Stimulated activated naive CD8-positive, alpha-beta T cell treated with anti-CD3 and anti-CD28 coated beads, Interleukin-15, Interleukin-2, amounts not matched to agents 100 U/mL and 50 U/mL, for 24 hours (primary cell): ENCODE results near the gene AMBP.
"Not testable (repeated sequence)": the region's sequence is repeated elsewhere in the genome, so short reads cannot be mapped to it uniquely, and the experiment has no call there.

ENCODE experiments used
- ATAC-seq: fragments of 150-1000 bp; cut with Tn5 transposase; one replicate; pipeline ENCODE4 v1.10.0; 2021
- DNase-seq: peaks from one replicate; pipeline ENCODE4 v3.0.0; 2021

Gene AMBP

DNA sequence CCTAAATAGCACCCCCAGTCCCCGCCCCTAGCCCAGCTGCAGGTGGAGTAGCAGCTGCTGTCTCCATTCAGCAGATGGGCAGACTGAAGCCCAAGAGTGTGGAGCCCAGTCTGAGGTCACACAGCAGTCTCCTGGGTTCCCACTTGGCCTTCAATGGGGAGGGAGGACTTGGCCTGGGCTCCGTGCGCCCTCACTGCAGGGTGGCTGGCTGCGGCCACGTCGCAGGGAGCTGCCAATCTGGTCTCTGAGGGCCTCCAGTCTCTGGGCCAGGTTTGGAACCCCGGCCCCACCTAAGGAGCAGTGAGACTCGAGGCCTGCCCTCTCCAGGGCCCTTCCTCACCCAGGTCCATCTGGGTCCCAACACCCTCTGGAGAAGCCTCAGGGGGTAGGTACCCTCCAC, 13.6 kb upstream of the AMBP start:
- ATAC-seq (no peak), DNase-seq (no peak)

DNA sequence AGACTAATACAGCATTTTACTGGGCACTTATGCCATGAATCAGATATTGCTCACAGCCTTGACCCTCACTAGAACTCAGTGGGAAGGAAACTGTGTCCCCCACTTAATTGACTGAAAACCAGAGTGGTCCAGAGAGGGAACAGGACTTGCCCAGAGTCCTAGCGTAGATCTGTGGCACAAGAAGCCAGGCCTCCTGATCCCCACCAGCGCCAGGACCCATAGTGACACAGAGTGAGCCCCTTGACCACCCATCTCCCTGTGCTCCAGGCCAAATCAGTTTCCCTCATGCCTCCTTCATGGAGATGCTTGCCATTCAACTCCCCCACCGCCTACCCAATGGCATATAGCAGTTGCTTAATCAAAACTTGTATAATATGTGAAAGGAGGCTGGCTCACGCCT, 12.7 kb upstream of the AMBP start:
- ATAC-seq (no peak), DNase-seq (no peak)

DNA sequence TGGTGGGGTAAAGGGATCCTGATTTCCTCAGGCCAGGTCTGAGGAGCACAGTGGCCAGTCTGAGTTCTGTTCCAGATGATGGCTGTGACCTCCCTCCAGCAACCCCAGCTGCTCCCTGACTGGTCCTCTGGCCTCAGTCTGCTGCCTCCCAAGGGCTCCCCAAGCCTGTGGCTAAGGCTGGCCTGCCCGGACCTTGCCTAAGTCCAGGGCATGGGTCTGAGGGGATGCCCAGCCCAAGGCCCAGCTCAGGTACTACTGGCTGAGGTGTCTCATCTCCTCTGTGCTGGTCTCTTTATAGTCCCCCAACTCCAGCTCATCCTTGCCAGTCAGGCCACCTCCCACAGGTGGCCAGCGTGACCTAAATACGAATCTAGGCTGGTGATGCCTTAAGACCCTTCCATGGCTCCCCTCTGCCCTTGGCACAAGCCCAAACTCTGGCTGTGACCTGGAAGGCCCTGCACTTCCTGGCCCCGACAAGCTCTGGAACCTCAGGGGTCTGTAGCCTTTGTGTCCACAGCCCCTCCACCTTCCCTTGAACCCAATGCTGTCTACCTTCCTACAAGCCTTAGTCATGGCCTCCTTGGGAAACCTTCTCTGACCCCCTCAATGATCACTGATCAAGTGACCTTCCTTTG, 11.2 kb upstream of the AMBP start:
- ATAC-seq (no peak), DNase-seq (no peak)

DNA sequence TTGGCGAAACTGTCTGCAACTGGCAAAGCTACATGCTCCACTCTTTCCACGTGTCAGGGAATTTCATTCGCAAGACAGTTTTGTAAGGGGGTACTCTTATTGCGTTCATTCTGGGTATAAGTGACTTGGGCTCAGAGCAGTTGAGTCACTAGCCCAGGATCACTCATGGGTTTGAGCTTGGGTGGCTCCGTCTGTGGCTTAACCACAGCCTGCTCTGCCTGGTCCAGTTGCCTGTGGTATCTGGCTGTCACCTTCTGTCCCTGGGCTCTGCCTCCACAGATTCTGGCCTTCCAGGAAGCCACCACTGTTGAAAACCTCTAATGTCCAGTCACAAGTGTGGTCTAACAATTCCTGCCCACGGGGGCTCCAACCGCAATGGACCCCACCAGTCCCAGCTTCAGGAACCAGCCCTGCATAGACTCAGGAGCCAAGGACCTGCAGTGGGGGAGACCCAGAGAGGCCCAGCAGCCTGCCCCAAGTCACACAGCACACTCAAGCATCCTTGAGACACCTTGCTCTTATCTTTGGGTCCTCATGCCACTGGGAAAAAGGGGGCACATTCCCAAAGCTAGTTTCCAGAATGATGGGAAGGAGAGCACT, 10.6 kb upstream of the AMBP start:
- no peak for ATAC-seq
- no peak for DNase-seq

- ATAC-seq = no peak
Measured at GRCh38 chr9:114087721-114088120, 9.6 kb upstream of the AMBP start.

DNA sequence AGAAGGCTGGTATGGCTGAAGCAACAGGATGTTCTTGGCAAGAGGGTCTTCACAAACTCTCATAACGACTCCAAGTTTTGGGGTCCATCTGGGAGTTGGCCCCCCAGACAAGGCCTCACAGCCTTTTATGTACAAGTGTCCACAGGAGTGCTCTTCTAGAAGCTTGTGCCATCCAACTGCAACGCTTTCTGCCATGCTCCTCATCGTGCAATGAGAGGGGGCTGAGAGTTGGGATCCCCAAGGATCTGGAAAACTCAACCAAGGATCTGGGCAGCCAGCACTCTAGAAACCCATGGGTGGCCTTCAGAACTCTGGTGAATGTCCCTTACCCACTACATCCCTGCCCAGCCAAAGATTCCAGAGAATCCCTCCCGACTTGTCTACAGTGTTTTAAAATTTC, 8.5 kb upstream of the AMBP start:
- DNase-seq (no peak), ATAC-seq (no peak)

More at GRCh38 chr9:114087721-114088120, 9.6 kb upstream of the AMBP start:
- DNase-seq = no peak

DNA sequence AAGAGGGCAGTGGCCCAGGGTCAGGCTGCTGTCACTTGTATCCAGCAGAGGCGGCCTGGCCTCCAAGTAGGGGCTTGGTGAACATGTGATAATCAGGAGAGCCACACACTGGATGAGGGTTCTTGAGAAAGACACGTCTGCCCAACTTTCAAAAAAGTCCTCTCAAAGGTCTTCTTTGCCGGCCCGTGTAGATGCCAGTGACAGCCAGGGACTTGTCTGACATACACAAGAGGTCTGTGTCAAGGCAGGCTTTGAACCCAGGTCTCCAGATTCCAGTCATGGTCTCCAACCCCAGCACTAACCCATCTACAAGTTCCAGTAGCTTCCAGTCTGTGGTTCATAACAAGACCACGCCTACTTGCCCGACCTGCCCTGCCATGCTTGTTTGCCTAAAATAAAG, 7.9 kb upstream of the AMBP start:
- no peak for DNase-seq
- ATAC-seq = no peak

DNA sequence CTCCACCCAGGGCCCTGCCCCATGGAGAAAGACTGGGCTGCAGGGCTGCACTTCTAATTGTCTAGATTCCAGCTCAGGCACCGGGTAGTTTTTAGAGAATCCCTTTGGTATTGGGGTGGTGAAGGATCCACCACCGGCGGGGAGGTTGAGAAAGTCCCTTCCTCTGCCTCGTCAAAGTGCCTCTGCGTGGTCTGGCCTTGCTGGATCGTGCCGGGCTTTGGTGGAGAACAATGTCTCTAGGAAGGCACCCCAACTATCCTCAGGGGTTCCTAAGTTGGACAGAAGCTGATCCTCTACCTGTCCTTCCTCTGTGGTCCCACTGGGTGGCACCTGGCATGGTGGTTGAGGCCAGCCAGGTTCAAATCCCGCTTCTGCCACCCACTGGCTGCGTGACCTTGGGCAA, 7.3 kb upstream of the AMBP start:
- no peak for ATAC-seq
- no peak for DNase-seq

DNA sequence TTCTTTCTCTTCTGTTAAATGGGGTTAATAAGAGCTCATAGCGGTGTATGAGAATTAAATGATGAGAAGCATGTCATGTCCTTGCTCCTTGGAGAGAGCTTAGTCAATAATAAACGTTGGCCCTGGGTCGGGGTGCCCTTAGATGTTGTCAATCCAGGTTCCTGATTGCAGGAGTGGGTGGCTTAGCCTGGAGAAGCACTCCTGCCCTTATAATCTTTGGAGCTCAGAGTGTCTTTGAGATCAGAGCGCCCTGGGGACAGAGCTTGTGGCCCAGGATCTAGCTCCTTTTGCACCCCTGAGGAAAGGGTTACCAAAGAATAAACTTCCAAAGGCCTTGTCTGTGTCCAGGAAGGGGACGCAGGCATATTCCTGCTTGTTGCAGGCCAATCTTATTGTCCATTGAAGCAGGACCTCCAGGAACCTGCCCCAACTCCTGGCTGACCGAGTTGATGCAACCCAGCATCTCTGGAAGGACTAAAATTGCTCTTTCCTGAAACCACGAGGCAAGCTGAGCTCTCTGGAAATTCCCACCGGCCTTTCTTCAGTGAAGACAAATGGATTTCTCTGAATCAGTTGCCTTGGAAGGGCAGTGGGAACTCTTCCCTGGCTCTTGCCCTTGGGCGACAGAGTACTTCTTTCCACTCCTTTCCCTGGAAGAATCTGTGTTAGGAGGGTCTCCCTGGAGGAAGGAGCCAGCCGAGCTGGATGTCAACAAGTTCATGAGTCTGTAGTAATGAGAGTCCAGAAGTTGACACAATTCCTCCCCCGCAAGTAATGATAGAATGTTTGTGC, 6.4 kb upstream of the AMBP start:
- no peak for DNase-seq
- no peak for ATAC-seq

DNA sequence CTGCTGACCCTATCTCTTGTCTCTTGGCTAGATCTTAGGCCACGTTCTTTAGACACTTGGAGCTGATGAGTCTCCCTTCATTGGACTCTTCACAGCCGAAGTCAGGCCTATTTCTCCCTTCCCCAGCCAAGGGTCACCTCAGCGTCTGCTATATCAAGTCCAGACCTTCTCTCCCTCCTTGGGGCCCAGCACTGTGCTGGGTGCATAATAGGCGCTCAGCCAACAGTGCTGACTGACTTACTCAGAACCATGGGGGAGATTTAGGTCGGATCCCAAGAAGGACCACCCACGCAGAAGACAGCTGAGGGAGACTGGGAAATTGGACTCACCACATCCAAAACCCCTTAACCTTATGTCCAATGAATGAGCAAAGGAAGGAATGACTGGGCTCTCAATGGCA, 5.6 kb upstream of the AMBP start:
- DNase-seq (no peak), ATAC-seq (no peak)

DNA sequence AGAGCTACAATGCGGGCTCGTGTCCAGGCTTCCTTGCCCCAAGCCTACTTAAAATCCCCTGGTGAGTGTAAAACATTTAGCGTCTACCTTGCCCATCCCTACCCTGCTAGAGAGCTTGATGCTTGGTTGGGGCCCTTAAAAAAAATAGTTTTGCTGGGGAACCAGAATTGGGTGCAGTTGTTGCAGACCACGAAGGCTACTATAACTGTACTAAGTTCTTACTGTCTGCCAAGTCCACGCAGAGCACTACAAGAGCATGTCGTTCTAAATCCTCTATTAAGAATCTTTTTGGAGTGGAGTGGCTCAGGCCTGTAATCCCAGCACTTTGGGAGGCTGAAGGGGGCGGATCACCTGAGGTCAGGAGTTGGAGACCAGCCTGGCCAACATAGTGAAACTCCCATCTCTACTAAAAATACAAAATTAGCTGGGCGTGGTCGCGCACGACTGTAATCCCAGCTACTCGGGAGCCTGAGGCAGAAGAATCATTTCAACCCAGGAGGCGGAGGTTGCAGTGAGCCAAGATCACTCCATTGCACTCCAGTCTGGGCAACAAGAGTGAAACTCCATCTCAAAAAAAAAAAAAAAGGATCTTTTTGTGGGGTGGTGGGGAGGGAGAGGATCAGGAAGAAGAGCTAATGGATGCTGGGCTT, 4.8 kb upstream of the AMBP start:
- not testable (repeated sequence) for ATAC-seq, DNase-seq

GRCh38 chr9:114082017-114082762, 4.1 kb upstream of the AMBP start:
- ATAC-seq = peak; percentile 71
- DNase-seq = peak; percentile 88

DNA sequence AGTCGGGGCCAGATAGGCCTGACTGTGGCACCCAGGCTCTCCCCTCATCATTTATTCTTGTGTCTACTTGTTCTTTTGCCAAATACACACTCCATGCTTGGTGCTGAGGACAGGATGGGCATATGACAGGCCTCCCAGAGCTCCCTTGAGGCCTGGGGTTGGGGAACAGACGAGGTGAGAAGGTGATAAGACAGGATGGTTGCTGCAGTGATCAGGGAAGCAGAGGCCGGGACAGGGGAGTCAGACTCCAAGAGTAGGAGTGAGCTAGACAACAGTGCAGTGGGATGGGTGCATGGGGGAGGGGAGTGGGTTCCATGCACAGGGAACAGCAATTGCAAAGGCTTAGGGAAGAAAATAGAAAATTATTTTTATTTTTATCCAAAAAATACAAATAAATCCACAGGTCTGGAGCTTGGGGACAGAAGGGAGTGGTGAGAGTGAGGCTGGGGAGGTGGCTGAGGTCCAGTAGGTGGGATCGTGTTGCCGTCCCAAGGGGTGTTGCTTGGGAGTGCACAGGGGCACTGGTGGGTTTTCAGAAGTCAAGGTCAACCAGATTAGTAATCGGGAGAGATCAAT, 3.4 kb upstream of the AMBP start:
- DNase-seq (no peak), ATAC-seq (no peak)

- no peak for ATAC-seq
- no peak for DNase-seq
Measured at GRCh38 chr9:114080773-114081440, 2.8 kb upstream of the AMBP start.

DNA sequence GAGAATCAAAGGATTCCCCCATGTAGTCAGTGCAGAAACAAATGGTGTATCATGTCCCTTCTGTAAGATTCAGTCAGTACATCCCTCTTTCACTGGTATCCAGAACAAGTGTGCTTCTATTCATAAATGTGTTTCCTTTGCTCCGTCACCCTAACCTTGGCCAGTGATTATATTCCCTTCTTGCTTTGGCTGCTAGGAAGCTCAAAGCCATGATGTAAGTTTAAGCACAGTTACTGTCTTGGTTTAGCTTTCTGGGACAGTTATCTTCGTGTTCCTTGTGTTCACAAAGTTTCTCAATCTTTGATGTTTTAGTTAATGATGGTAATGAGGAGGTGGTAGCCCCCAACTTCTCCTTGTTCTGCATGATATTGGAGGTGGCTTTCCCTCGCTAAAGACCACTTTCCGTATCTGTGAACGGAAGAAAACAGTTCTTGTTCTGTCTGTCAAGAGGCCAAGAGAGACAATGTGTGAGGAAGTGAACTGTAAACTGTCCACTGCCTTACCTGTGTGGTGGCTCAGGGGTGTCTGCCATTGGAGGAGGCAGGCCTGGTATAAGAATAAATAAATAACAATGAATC, 2.2 kb upstream of the AMBP start:
- no peak for DNase-seq

GRCh38 chr9:114078781-114079156, 669 bp upstream of the AMBP start:
- DNase-seq = no peak
- ATAC-seq = no peak

More for the DNA sequence above, 2.2 kb upstream of the AMBP start:
- ATAC-seq = no peak

GRCh38 chr9:114077162-114077837, 800 bp downstream of the AMBP start:
- ATAC-seq (no peak), DNase-seq (no peak)

GRCh38 chr9:114076237-114077161, 1.6 kb downstream of the AMBP start:
- no peak for DNase-seq
- no peak for ATAC-seq

- DNase-seq = no peak
Measured at GRCh38 chr9:114075602-114076001, 2.5 kb downstream of the AMBP start.

More at GRCh38 chr9:114075602-114076001, 2.5 kb downstream of the AMBP start:
- no peak for ATAC-seq
